IPS-NIHi11 (cell line): ENCODE results near the gene DNAJB12.
A peak's percentile ranks its signal among the peaks of the same experiment; 100 is the strongest.
"Not testable (repeated sequence)": the region's sequence is repeated elsewhere in the genome, so short reads cannot be mapped to it uniquely, and the experiment has no call there.

Experiments
- DNase-seq: peaks from one replicate; pipeline ENCODE4 v3.0.0; 2012; ENCODE audit warnings: mixed read lengths, low spot score

DNAJB12 gene

GRCh38 chr10:72331575-72332422 lies 22.9 kb downstream of the DNAJB12 start:
- peak; percentile 88 for DNase-seq

- no peak for DNase-seq
These were observed 24.7 kb downstream of the DNAJB12 start for GRCh38 chr10:72330069-72330426.

- no peak for DNase-seq
These were observed 25.2 kb downstream of the DNAJB12 start for GRCh38 chr10:72329290-72330068.

- no peak for DNase-seq
These were observed 25.9 kb downstream of the DNAJB12 start for GRCh38 chr10:72328829-72329204.

GRCh38 chr10:72328045-72328828 lies 26.5 kb downstream of the DNAJB12 start:
- DNase-seq = peak; percentile 54

- DNase-seq = not testable (repeated sequence)
These were observed 27.8 kb downstream of the DNAJB12 start for GRCh38 chr10:72326665-72327603.

- DNase-seq = peak; percentile 42
These were observed 29.2 kb downstream of the DNAJB12 start for GRCh38 chr10:72325243-72326175.

GRCh38 chr10:72323771-72324191 lies 30.9 kb downstream of the DNAJB12 start:
- no peak for DNase-seq

GRCh38 chr10:72323108-72323749 lies 31.5 kb downstream of the DNAJB12 start:
- no peak for DNase-seq

- no peak for DNase-seq
These were observed 32.2 kb downstream of the DNAJB12 start for GRCh38 chr10:72322280-72323058.

- DNase-seq = no peak
These were observed 32.8 kb downstream of the DNAJB12 start for GRCh38 chr10:72322030-72322279.

GRCh38 chr10:72321248-72322029 lies 33.3 kb downstream of the DNAJB12 start:
- no peak for DNase-seq

- peak; percentile 46 for DNase-seq
These were observed 34.0 kb downstream of the DNAJB12 start for GRCh38 chr10:72320676-72321247.

- peak; percentile 85 for DNase-seq
These were observed 35.1 kb downstream of the DNAJB12 start for GRCh38 chr10:72319416-72320254.

- no peak for DNase-seq
These were observed 36.1 kb downstream of the DNAJB12 start for GRCh38 chr10:72318418-72319262.
